GM19043 (cell line): ENCODE results near the gene RAB3C.
A peak's percentile ranks its signal among the peaks of the same experiment; 100 is the strongest.
"Not testable (repeated sequence)": the region's sequence is repeated elsewhere in the genome, so short reads cannot be mapped to it uniquely, and the experiment has no call there.

Experiments
- ATAC-seq: cut with Tn5 transposase; IDR thresholded peaks from one replicate; pipeline ENCODE4 v1.9.1; 2021; ENCODE audit warnings: low read depth; ENCODE audit not compliant: unreplicated experiment

RAB3C gene

GRCh38 chr5:58582803-58583491, at the start of gene RAB3C:
TSS of gene RAB3C (plus strand) at chr5:58583075. CDS start at chr5:58583209, 134 bp downstream.
- peak; percentile 100 for ATAC-seq

GRCh38 chr5:58541935-58542334, 40.9 kb upstream of the RAB3C start:
- not testable (repeated sequence) for ATAC-seq

- no peak for ATAC-seq
These were observed 40.2 kb upstream of the RAB3C start for GRCh38 chr5:58542709-58543108.

GRCh38 chr5:58543723-58544122, 39.2 kb upstream of the RAB3C start:
- no peak for ATAC-seq

- no peak for ATAC-seq
These were observed 38.7 kb upstream of the RAB3C start for GRCh38 chr5:58544195-58544594.

- ATAC-seq, result no peak
These were observed 37.9 kb upstream of the RAB3C start for GRCh38 chr5:58544926-58545325.

GRCh38 chr5:58545912-58546311, 37.0 kb upstream of the RAB3C start:
- ATAC-seq, result peak; percentile 99

GRCh38 chr5:58548068-58548467, 34.8 kb upstream of the RAB3C start:
- no peak for ATAC-seq

GRCh38 chr5:58551492-58551891, 31.4 kb upstream of the RAB3C start:
- ATAC-seq, result no peak

- ATAC-seq, result not testable (repeated sequence)
These were observed 25.1 kb upstream of the RAB3C start for GRCh38 chr5:58557665-58558338.

- ATAC-seq, result not testable (repeated sequence)
These were observed 19.7 kb upstream of the RAB3C start for GRCh38 chr5:58563016-58563700.

GRCh38 chr5:58564043-58564832, 18.6 kb upstream of the RAB3C start:
- not testable (repeated sequence) for ATAC-seq

GRCh38 chr5:58565033-58565432, 17.8 kb upstream of the RAB3C start:
- no peak for ATAC-seq

GRCh38 chr5:58571501-58571900, 11.4 kb upstream of the RAB3C start:
- ATAC-seq, result no peak

- ATAC-seq, result not testable (repeated sequence)
These were observed 9.9 kb upstream of the RAB3C start for GRCh38 chr5:58572973-58573372.

- ATAC-seq, result no peak
These were observed 3.1 kb upstream of the RAB3C start for GRCh38 chr5:58579781-58580180.

- peak; percentile 15 for ATAC-seq
These were observed 664 bp upstream of the RAB3C start for GRCh38 chr5:58582019-58582802.

GRCh38 chr5:58595952-58596351, 13.1 kb downstream of the RAB3C start:
- ATAC-seq, result no peak

- ATAC-seq, result no peak
These were observed 15.6 kb downstream of the RAB3C start for GRCh38 chr5:58598440-58598839.

GRCh38 chr5:58599217-58599616, 16.3 kb downstream of the RAB3C start:
- ATAC-seq, result no peak
